ENCODE data around the gene ATXN1. TPM values are rescaled to one million over a fixed set of nuclear protein-coding genes. Genes with fewer than 3 reads are reported as not detected.
A peak's percentile ranks its signal among the peaks of the same experiment; 100 is the strongest.
"Not testable (repeated sequence)": the region's sequence is repeated elsewhere in the genome, so short reads cannot be mapped to it uniquely, and the experiment has no call there.

The ATXN1 gene
- total RNA-seq, 2 donors from 2014 or later = 21.6 to 25.4 TPM

DNA sequence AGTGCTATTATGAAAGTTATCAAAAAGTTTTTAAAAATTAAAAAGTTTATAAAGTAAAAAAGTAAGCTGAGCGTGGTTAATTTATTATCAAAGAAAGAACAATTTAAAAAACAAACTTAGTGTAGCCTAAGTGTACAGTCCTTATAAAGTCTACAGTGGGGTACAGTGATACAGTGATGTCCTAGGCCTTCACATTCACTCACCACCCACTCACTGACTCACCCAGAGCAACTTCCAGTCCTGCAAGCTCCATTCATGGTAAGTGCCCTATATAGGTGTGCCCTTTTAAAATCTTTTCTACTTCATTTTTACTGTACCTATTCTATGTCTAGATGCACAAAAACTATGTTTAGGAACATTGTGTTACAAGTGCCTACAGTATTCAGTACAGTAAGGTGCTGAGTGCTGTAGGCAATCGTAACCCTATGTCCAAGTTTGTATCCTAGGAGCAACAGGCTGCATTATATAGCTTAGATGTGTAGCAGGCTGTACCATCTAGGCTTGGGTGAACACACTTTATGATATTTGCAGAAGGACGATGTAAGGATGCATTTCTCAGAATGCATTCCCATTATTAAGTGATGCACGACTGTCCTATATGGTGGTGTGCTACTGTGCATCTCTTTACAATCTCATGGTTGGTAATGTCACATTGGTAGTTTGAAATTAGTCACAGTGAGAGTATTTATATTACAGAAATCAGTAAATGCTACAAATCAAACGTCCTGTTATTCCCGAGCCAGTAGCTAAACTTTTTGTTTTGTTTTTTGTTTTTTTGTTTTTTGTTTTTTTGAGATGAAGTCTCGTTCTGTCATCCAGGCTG lies 364.6 kb downstream of the ATXN1 start:
- Mint-ChIP-seq H3K27ac (no peak overlapping the region), H3K9me3 (no peaks in the 10 kb centered on the region), H3K36me3 (peaks cover 0 to 4% of the 10 kb centered on the region in 2 donors)
- DNase-seq (ENCODE audit: low spot score in 2 of 2) (no peak), ATAC-seq (peak; percentile 49 to 79)

DNA sequence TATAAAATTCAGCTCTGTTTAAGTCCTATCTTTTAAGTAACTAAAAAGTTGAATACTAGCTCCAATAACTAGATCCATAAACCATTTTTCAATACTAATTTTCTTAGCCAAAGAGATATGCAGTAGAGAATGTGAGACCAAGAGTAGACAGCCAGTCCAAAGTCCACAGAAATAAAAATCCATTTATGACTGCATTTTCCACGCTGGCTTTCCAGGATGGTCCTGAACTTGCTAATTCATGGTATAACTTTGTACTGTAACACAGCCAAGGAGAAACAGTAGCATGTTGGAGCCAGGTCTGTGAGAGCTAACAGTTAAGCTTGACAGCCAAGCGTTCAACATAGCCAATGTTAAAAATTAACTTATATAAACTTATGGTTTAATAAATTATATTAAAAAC lies 366.6 kb downstream of the ATXN1 start:
- ATAC-seq (no peak), DNase-seq (ENCODE audit: low spot score in 2 of 2) (no peak)
- Mint-ChIP-seq H3K27ac (no peak overlapping the region), H3K9me3 (no peaks in the 10 kb centered on the region), H3K36me3 (no peaks in the 10 kb centered on the region)

DNA sequence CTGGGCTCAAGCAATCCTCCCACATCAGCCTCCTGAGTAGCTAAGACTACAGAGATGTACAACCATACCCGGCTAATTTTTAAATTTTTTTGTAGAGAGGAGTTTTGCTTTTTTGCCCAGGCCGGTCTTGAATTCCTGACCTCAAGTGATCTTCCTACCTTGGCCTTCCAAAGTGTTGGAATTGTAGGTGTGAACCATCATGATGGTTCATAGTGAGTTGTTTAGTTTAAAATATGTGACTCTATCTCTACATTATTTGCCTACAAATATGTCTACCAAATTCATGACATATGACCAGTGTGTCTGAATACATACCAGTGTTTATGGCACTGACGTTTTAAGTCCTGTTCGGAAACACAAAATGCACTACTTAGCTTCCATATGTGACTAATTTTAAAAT lies 367.9 kb downstream of the ATXN1 start:
- Mint-ChIP-seq H3K9me3 (no peaks in the 10 kb centered on the region), H3K27ac (no peak overlapping the region)
- no peak for ATAC-seq

DNA sequence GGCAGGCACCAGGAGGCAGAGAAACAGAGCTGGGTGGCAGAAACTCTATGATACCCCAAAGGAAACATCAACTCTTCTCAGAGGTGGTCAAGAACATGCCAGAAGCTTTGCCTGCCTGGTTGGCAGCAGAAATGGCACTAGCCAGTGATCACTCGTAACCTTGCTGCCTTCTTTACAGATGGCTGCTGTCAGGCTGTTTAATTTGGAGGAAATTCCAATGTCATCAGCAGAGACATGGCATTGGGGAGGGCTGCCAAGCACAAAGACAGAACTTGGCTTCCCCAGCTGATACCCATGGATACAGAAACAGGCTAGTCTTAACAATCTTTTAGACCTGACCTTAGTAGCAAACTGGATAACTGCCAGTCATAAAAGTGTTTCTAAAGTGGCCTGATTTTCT lies 369.2 kb downstream of the ATXN1 start:
- ATAC-seq = no peak

More for the DNA sequence above, 367.9 kb downstream of the ATXN1 start:
- H3K36me3 Mint-ChIP-seq = no peaks in the 10 kb centered on the region
- DNase-seq (ENCODE audit: low spot score in 2 of 2) = no peak

DNA sequence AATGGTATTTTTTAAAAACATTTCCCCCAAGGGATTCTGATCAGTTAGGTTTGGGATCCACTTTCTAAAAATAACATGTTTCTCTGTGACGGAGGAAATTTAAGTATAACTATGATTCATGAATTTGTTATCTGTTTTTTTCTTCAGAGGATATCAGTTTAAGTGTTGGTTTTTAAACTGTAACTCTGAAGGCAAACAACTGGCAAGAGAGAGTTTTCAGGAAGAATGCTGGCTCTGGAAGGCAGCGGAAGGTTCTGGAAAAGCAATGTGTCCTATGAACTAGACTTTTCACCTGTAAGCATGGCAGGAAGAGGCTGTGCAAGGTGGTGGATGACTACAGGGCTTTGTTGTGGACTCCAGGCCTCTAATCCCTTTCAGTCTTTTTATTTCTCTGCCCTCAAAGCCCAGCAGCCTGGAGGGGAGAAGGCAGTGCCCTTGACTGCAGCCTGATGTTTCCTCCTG lies 369.8 kb downstream of the ATXN1 start:
- ATAC-seq (no peak), DNase-seq (ENCODE audit: low spot score in 2 of 2) (no peak)
- no peaks in the 10 kb centered on the region for H3K9me3 Mint-ChIP-seq
- H3K27ac Mint-ChIP-seq = no peak overlapping the region
- no peaks in the 10 kb centered on the region for H3K36me3 Mint-ChIP-seq

More for the DNA sequence above, 369.2 kb downstream of the ATXN1 start:
- Mint-ChIP-seq H3K9me3 (no peaks in the 10 kb centered on the region), H3K27ac (no peak overlapping the region), H3K36me3 (no peaks in the 10 kb centered on the region)
- DNase-seq (ENCODE audit: low spot score in 2 of 2) = no peak

DNA sequence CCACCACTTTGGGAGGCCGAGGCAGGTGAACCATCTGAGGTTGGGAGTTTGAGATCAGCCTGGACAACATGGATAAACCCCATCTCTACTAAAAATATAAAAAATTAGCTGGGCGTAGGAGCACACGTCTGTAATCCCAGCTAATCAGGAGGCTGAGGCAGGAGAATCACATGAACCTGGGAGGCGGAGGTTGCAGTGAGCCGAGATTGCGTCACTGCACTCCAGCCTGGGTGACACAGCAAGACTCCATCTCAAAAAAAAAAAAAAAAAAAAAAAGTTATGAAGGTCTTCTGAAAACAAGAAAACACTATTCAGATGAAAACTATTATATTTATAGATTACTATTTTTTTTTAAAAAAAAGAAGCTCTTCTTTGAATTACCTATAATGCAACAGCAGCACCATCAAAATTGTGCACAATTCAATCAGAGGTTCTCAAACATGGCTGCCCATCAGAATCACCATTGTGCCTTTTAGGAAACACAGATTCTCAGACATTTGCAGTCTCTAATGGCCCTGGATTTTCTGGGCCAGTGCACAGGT lies 370.3 kb downstream of the ATXN1 start:
- DNase-seq (ENCODE audit: low spot score in 2 of 2); H3K27ac Mint-ChIP-seq; ATAC-seq; H3K36me3 Mint-ChIP-seq; H3K9me3 Mint-ChIP-seq: not testable (repeated sequence)

DNA sequence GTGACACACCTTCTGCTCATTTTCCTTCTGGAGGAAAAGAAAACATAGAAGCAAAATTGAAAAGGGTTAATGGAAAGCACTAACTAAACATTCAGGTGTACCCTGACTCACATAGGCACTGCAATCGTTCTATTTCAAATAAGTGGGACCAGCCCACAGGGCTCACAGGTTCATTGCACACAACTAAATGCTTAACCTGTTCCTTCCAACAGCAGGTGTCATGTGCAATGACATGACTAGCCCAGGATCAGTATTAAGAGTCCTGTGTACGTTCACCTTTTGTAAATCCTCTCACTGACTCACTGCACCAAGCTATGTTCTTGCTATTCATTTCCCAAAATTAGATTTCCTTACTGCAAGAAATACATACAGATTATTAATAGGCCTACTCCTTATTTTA lies 371.6 kb downstream of the ATXN1 start:
- Mint-ChIP-seq H3K27ac (no peak overlapping the region), H3K36me3 (no peaks in the 10 kb centered on the region), H3K9me3 (no peaks in the 10 kb centered on the region)
- DNase-seq (ENCODE audit: low spot score in 2 of 2) (no peak), ATAC-seq (no peak)

DNA sequence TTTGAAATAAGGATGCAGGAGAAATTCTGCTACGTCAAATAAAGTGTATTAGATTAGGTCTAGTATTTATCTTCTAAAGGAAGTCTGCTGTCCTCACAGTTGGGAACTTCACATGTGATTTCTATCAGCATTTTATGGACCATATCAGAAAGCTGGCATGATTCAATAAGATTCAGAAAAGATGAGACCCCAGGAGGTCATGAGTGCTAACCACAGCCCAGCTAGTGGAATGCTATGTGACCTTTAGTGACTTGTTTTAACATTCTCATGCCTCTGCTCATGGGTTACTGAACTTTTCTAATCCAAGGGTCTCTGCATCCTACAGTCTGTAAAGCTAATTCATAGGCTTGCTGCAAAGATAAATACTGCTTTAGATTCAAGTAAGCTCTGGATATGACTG lies 372.8 kb downstream of the ATXN1 start:
- Mint-ChIP-seq H3K9me3 (no peaks in the 10 kb centered on the region), H3K36me3 (no peaks in the 10 kb centered on the region), H3K27ac (no peak overlapping the region)
- DNase-seq (ENCODE audit: low spot score in 2 of 2) (no peak), ATAC-seq (no peak)

DNA sequence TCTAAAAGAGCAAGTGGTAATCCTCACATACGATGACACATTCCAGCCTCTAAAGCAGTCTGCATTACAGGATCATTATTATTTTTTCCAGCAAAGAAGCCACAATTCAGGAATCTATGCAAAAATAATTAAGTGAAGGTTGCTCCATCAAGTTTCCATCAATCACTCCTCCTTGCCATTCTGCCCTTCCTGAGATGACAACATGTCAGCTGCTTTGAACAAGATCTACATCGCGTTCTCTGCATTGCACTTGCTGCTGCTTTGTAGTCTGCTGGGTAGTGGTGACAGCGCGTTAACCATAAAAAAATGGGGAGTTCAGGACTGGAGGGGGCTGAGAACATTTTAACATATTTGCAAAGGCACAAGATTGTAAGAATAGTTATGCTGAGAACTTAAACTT lies 375.2 kb downstream of the ATXN1 start:
- ATAC-seq (no peak), DNase-seq (ENCODE audit: low spot score in 2 of 2) (no peak)
- H3K36me3 Mint-ChIP-seq = no peaks in the 10 kb centered on the region
- no peak overlapping the region for H3K27ac Mint-ChIP-seq
- no peaks in the 10 kb centered on the region for H3K9me3 Mint-ChIP-seq

DNA sequence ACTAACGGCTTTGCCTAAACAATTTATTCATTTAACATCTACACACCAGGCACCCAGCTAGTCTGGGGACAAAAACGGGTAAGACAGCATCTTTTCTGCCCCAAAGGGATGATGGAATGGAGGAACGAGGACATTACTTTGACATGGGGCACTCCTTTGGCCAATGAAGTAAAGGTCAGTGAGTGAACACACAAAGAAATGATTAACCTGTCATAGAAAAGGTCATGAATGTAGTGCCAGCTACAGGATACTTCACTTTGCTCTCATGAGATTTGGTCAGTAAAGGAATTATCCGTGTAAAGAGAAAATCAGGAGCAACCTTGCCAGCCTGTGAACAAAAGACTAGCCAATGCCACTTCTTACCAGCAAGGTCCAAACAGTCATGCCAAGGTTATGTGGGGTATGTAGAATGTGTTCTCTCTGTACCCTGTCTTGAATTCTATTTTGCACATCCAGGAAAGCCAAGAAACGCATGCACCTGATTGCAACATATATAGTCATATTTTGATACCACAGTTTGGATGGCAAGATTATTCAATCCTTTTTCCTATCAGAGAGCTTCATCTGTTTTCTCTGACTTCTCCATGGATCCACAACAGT lies 377.6 kb downstream of the ATXN1 start:
- Mint-ChIP-seq H3K9me3 (no peaks in the 10 kb centered on the region), H3K36me3 (no peaks in the 10 kb centered on the region), H3K27ac (no peak overlapping the region)
- DNase-seq (ENCODE audit: low spot score in 2 of 2) (no peak), ATAC-seq (no peak)

DNA sequence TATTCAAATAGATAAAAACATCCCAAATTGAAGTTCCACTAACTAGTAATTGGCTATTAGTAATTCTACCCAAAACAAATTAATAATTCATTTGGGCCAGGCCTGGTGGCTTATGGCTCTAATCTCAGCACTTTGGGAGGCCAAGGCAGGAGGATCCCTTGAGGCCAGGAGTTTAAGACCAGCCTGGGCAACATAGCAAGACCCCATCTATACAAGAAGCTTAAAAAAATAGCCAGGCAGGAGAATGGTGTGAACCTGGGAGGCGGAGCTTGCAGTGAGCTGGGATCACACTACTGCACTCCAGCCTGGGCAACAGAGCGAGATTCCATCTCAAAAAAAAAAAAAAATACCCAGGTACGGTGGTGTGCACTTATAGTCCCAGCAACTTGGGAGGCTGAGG lies 379.3 kb downstream of the ATXN1 start:
- not testable (repeated sequence) for H3K36me3 Mint-ChIP-seq; DNase-seq (ENCODE audit: low spot score in 2 of 2); H3K27ac Mint-ChIP-seq; ATAC-seq; H3K9me3 Mint-ChIP-seq

DNA sequence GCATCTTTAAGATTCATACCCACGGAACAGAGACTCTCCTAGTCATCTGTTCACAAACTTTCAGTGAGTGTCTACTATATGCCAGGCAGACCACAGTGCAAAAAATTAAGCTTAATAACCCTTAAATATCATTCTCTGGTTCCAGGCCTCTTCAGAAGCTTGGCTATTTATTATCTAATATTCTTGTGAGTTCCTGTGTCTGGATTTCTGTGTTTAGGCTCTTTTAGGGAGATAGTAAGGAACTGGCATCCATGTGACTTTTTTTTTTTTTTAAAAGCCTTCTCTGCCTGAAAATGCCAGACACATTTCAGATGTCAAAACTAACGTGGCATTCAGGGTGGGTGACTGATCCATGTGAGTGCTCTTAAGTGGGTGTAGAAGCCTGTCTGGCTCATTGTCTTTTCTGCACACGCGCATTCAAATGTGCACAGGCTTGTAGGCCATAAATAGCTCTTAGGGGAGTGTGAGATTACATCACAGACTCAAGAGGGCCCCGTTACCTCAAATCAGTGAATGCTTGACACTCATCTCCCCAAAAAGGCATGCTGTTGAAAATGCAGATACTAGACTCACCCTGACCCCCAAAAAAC lies 380.9 kb downstream of the ATXN1 start:
- no peaks in the 10 kb centered on the region for H3K9me3 Mint-ChIP-seq
- no peak overlapping the region for H3K27ac Mint-ChIP-seq
- no peak for DNase-seq (ENCODE audit: low spot score in 2 of 2)
- peaks cover 0 to 5% of the 10 kb centered on the region in 2 donors for H3K36me3 Mint-ChIP-seq
- ATAC-seq = no peak

DNA sequence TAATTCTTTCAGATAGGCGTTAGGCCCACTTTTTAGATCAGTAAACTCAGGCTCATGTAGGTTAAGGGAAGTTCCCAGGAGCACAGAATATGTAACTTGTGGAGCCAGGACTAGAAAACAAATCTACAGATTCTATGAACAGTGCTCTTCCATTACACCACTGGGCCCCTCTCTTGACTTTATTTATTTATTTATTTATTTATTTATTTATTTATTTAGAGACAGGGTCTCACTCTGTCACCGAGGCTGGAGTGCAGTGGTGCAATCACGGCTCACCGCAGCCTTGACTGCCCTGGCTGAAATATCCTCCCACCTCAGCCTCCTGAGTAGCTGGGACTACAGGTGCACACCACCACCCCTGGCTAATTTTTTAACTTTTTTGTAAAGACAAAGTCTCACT lies 382.9 kb downstream of the ATXN1 start:
- ATAC-seq; DNase-seq (ENCODE audit: low spot score in 2 of 2); H3K9me3 Mint-ChIP-seq; H3K27ac Mint-ChIP-seq; H3K36me3 Mint-ChIP-seq: not testable (repeated sequence)

DNA sequence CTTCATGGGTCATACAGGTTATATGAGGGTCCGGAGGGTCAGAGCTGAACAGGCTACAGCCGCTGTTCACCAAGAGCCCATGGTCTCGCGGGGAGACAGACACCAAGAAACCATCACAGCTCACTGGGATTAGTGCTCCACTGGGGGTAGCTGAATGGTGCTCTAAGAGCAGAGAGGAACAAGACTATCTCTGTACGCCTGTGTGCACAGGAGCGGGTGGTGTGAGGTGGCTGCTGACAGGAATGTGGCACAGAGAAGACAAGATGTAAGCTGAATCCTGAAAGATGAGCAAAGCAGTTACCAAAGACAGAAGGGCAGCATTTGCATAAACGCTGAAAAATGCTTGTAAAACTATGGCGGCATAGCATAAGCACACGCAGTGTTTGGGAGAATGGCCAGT lies 383.8 kb downstream of the ATXN1 start:
- H3K9me3 Mint-ChIP-seq = no peaks in the 10 kb centered on the region
- peak overlapping the region in 1 of 2 donors; percentile 22 for H3K27ac Mint-ChIP-seq
- no peak for ATAC-seq
- DNase-seq (ENCODE audit: low spot score in 2 of 2) = no peak
- H3K36me3 Mint-ChIP-seq = peaks cover 0 to 5% of the 10 kb centered on the region in 2 donors

DNA sequence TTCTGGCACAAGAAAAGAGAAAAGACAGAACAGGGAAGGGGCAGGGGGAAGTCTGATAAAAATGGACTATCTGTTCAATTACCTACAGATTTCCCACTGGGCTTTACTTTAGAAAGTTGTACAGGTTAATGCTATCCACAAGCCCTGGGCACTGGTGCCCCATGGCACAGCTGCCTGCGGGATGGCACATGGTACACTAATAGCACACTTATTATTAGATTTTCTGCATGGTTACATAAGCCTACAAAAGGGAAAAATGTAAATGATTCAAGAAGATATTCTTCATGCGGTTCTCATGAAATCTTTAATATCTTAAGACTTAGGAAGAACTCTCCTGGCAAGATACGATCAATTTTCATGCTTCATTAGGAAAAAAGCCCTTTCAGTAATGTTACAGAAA lies 385.4 kb downstream of the ATXN1 start:
- DNase-seq (ENCODE audit: low spot score in 2 of 2) (no peak), ATAC-seq (no peak)
- Mint-ChIP-seq H3K36me3 (peaks cover 0 to 5% of the 10 kb centered on the region in 2 donors), H3K27ac (no peak overlapping the region), H3K9me3 (no peaks in the 10 kb centered on the region)

DNA sequence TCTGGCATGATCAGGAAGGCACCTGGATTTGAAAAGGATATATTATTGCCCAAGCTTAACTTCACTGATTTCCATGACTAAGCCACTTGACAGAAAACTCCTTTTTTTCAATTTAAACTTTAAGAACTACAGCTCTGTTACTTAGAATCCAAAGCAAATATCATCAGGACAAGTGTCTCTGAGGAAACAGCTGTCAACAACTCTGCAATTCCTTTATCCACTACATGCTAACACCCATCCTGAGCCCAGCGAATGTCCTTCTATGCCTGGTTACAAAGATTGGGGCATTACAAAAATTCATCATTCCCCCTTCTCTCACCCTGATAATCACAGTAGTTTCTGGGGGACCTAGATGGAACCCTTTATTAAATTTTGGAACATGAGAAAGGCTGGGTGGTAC lies 386.1 kb downstream of the ATXN1 start:
- DNase-seq (ENCODE audit: low spot score in 2 of 2) (no peak), ATAC-seq (no peak)
- Mint-ChIP-seq H3K27ac (no peak overlapping the region), H3K9me3 (no peaks in the 10 kb centered on the region), H3K36me3 (peaks cover 0 to 5% of the 10 kb centered on the region in 2 donors)

DNA sequence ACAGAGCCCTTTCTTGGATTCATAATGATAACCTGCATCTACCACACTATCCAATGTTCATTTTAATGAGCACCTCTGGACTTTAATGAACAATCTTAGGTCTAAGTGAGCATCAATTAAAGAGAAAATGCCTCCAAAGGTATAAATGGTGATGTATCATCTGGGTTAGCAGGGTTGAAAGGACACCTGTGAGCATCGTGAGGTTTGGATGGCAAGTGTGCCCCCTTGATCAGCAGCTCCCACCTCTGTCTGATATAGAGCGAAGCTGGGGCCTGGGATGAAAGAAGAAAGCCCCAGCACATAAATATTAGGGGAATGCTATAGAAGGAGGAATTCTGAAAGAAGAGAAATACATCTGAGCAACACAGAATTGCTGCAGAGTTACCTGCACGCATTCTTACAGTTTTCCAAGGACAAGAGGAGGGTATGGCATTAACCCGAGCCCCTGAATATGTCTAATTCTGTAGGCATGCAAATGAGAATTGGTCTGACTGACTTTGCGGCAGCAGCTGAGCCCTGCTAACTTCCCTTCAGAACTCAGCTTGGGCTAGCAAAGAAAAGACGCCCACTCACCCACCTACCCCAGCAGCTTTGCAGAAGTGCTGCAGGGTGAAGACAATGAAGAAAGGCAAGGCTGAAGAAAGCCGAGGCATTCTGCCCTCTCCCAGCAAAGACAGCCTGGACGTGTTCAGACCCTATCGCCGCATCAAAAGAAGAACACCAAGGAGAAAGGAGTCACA lies 386.6 kb downstream of the ATXN1 start:
- ATAC-seq = no peak
- Mint-ChIP-seq H3K9me3 (no peaks in the 10 kb centered on the region), H3K36me3 (peaks cover 0 to 5% of the 10 kb centered on the region in 2 donors), H3K27ac (no peak overlapping the region)
- no peak for DNase-seq (ENCODE audit: low spot score in 2 of 2)
